H9 (cell line): ENCODE measurements around the gene RALGPS2. TPM values are rescaled to one million over a fixed set of nuclear protein-coding genes. Genes with fewer than 3 reads are reported as not detected.

Experiments used
- DNase-seq: peaks from one replicate; pipeline ENCODE4 v3.0.0-alpha.2; 2017
- H2AFZ ChIP-seq: one replicate; pipeline ENCODE4 v1.6.1; 2013; ENCODE audit warnings: mild to moderate bottlenecking, low read length, control low read depth, moderate library complexity
- H2AK5ac ChIP-seq: 2 replicates; pipeline ENCODE4 v1.6.1; 2013; ENCODE audit warnings: low read length, control low read depth, mixed read lengths; ENCODE audit not compliant: insufficient read length
- H2BK120ac ChIP-seq: one replicate; pipeline ENCODE4 v1.6.1; 2013; ENCODE audit warnings: low read depth, mild to moderate bottlenecking, low read length, control low read depth, inconsistent platforms; ENCODE audit not compliant: poor library complexity, severe bottlenecking
- H2BK12ac ChIP-seq: 2 replicates; pipeline ENCODE4 v1.6.1; 2013; ENCODE audit warnings: low read length, control low read depth, mixed read lengths, low read depth; ENCODE audit not compliant: insufficient read length
- H2BK15ac ChIP-seq: 2 replicates; pipeline ENCODE4 v1.6.1; 2013; ENCODE audit warnings: low read depth, low read length, control low read depth
- H2BK20ac ChIP-seq: one replicate; pipeline ENCODE4 v1.6.1; 2013; ENCODE audit warnings: low read depth, mild to moderate bottlenecking, low read length, control low read depth, inconsistent platforms; ENCODE audit not compliant: poor library complexity, severe bottlenecking
- H2BK5ac ChIP-seq: 2 replicates; pipeline ENCODE4 v1.6.1; 2013; ENCODE audit warnings: low read length, control low read depth, mixed read lengths; ENCODE audit not compliant: insufficient read length
- H3K14ac ChIP-seq: 2 replicates; pipeline ENCODE4 v1.6.1; 2013; ENCODE audit warnings: low read length, control low read depth; ENCODE audit not compliant: insufficient read depth
- H3K18ac ChIP-seq: 2 replicates; pipeline ENCODE4 v1.6.1; 2013; ENCODE audit warnings: low read depth, mild to moderate bottlenecking, mixed read lengths, low read length, control low read depth; ENCODE audit not compliant: insufficient read length
- H3K23ac ChIP-seq: 2 replicates; pipeline ENCODE4 v1.6.1; 2013; ENCODE audit warnings: low read length, control low read depth, mixed read lengths, low read depth; ENCODE audit not compliant: insufficient read length
- H3K23me2 ChIP-seq: 2 replicates; pipeline ENCODE4 v1.6.1; 2013; ENCODE audit warnings: low read depth, mild to moderate bottlenecking, mixed read lengths, low read length, control low read depth; ENCODE audit not compliant: insufficient read length, poor library complexity, severe bottlenecking
- H3K27ac ChIP-seq: 2 replicates; pipeline ENCODE4 v1.5.1; 2013; ENCODE audit warnings: low read length, control low read depth, mixed read lengths, low read depth; ENCODE audit not compliant: insufficient read length
- H3K27me3 ChIP-seq: 2 replicates; pipeline ENCODE4 v1.6.1; 2013; ENCODE audit warnings: low read length, control low read depth, inconsistent platforms; ENCODE audit not compliant: insufficient read depth
- H3K4ac ChIP-seq: 2 replicates; pipeline ENCODE4 v1.6.1; 2013; ENCODE audit warnings: low read depth, mild to moderate bottlenecking, control low read depth, inconsistent platforms, low read length, moderate library complexity
- H3K4me1 ChIP-seq: 2 replicates; pipeline ENCODE4 v1.6.1; 2013; ENCODE audit warnings: low read length, control low read depth, inconsistent platforms; ENCODE audit not compliant: insufficient read depth
- H3K4me2 ChIP-seq: 2 replicates; pipeline ENCODE4 v1.6.1; 2013; ENCODE audit warnings: low read length, control low read depth, mixed read lengths; ENCODE audit not compliant: insufficient read length, insufficient read depth
- H3K56ac ChIP-seq: 2 replicates; pipeline ENCODE4 v1.6.1; 2013; ENCODE audit warnings: low read depth, mild to moderate bottlenecking, mixed read lengths, low read length, control low read depth; ENCODE audit not compliant: insufficient read length
- H3K79me1 ChIP-seq: 2 replicates; pipeline ENCODE4 v1.6.1; 2013; ENCODE audit warnings: low read depth, mild to moderate bottlenecking, moderate library complexity, low read length, control low read depth, inconsistent platforms; ENCODE audit not compliant: insufficient read depth, poor library complexity, severe bottlenecking
- H3K79me2 ChIP-seq: 2 replicates; pipeline ENCODE4 v1.6.1; 2013; ENCODE audit warnings: low read length, control low read depth, inconsistent platforms; ENCODE audit not compliant: insufficient read depth
- H3K9ac ChIP-seq: 2 replicates; pipeline ENCODE4 v1.6.1; 2013; ENCODE audit warnings: low read length, control low read depth, mixed read lengths; ENCODE audit not compliant: insufficient read length; ENCODE audit errors: extremely low read depth
- H3K9me3 ChIP-seq: one replicate; pipeline ENCODE4 v1.6.1; 2013; ENCODE audit warnings: low read depth, low read length, inconsistent platforms; ENCODE audit not compliant: control insufficient read depth
- H3T11ph ChIP-seq: one replicate; pipeline ENCODE4 v1.6.1; 2013; ENCODE audit warnings: mild to moderate bottlenecking, low read length, control low read depth, inconsistent platforms
- H4K20me1 ChIP-seq: one replicate; pipeline ENCODE4 v1.6.1; 2013; ENCODE audit not compliant: control insufficient read depth, insufficient read length, insufficient read depth
- H4K5ac ChIP-seq: 2 replicates; pipeline ENCODE4 v1.6.1; 2013; ENCODE audit warnings: low read depth, mild to moderate bottlenecking, mixed read lengths, low read length, control low read depth; ENCODE audit not compliant: insufficient read length
- H4K8ac ChIP-seq: replicated peaks from 2 replicates; pipeline ENCODE4 v1.6.1; 2013; ENCODE audit warnings: low read length, control low read depth, mixed read lengths, low read depth; ENCODE audit not compliant: insufficient read length
- H4K91ac ChIP-seq: 2 replicates; pipeline ENCODE4 v1.6.1; 2013; ENCODE audit warnings: low read depth, mild to moderate bottlenecking, moderate library complexity, mixed read lengths, low read length, control low read depth; ENCODE audit not compliant: insufficient read length
- H3K27ac Mint-ChIP-seq, 3 experiments: 2 replicates in 2 of 3; 3 replicates in 1 of 3; pipeline ENCODE4 v1.8.0; 2020 to 2021; ENCODE audit warnings: mixed read lengths in 3 of 3, mild to moderate bottlenecking in 1 of 3, moderate library complexity in 1 of 3
- H3K27me3 Mint-ChIP-seq: 2 replicates; pipeline ENCODE4 v1.8.0; 2021; ENCODE audit warnings: low read depth, mild to moderate bottlenecking, moderate library complexity, mixed read lengths
- H3K36me3 Mint-ChIP-seq, 3 experiments: 2 replicates in 2 of 3; 3 replicates in 1 of 3; pipeline ENCODE4 v1.8.0; 2020 to 2021; ENCODE audit warnings: low read depth in 3 of 3, mixed read lengths in 3 of 3; ENCODE audit not compliant: insufficient read depth in 1 of 3
- H3K4me1 Mint-ChIP-seq, 2 experiments: 2 replicates each; pipeline ENCODE4 v1.8.0; 2020; ENCODE audit warnings: mixed read lengths in 2 of 2
- H3K4me3 Mint-ChIP-seq, 2 experiments: 2 replicates in 1 of 2; 3 replicates in 1 of 2; pipeline ENCODE4 v1.8.0; 2020 to 2021; ENCODE audit warnings: mild to moderate bottlenecking in 2 of 2, mixed read lengths in 2 of 2, moderate library complexity in 1 of 2
- H3K9me3 Mint-ChIP-seq, 2 experiments: 2 replicates in 1 of 2; 3 replicates in 1 of 2; pipeline ENCODE4 v1.8.0; 2020; ENCODE audit warnings: mild to moderate bottlenecking in 2 of 2, mixed read lengths in 2 of 2, moderate library complexity in 1 of 2
- CTCF ChIP-seq: fragments of 200-600 bp; sonication (generic); conservative IDR thresholded peaks from 3 replicates; pipeline ENCODE4 v1.8.0; 2021; ENCODE audit warnings: antibody characterized with exemption, mild to moderate bottlenecking
- WGBS: extraction: QIAGEN DNeasy Blood & Tissue Kit; methylation state at CpG from one replicate; pipeline ENCODE4 v1.1.7; 2013; ENCODE audit warnings: missing lambda C conversion rate, low lambda C conversion rate, mixed read lengths; ENCODE audit not compliant: insufficient read length; ENCODE audit errors: extremely low coverage; 5-methylcytosine and 5-hydroxymethylcytosine counted together
- total RNA-seq: library from RNA; stranded (reverse); gene quantifications from 2 replicates; pipeline ENCODE4 v1.2.1, GENCODE V29; 2021

The RALGPS2 gene
- total RNA-seq, 1 experiment from 2014 or later = 32.6 TPM

GRCh38 chr1:178933709-178934490 lies 208.9 kb downstream of the RALGPS2 start:
- H2BK120ac ChIP-seq = no peak overlapping the region
- H2AFZ ChIP-seq = no peak overlapping the region
- H3T11ph ChIP-seq = no peak overlapping the region
- no peak overlapping the region for H2BK15ac ChIP-seq
- Mint-ChIP-seq H3K4me3 (no peak overlapping the region), H3K9me3 (no peaks in the 10 kb centered on the region), H3K27ac (no peak overlapping the region), H3K36me3 (no peaks in the 10 kb centered on the region), H3K27me3 (no peaks in the 10 kb centered on the region), H3K4me1 (peaks cover 29 to 38% of the 10 kb centered on the region in 2 experiments)
- H3K4me1 ChIP-seq = peaks cover 4% of the 10 kb centered on the region; the same call in 1 of the 2 replicates
- H3K23ac ChIP-seq = no peak overlapping the region
- no peak overlapping the region for H3K9ac ChIP-seq
- H3K79me2 ChIP-seq = no peaks in the 10 kb centered on the region
- H4K5ac ChIP-seq = no peak overlapping the region
- no peak overlapping the region; the same call in 1 of the 2 replicates for H3K14ac ChIP-seq
- no peaks in the 10 kb centered on the region for H3K23me2 ChIP-seq
- DNase-seq = no peak
- no peak overlapping the region for H3K56ac ChIP-seq
- H4K91ac ChIP-seq = no peak overlapping the region
- H3K27me3 ChIP-seq = no peaks in the 10 kb centered on the region
- H3K27ac ChIP-seq = no peak overlapping the region
- no peaks in the 10 kb centered on the region for H3K9me3 ChIP-seq
- WGBS = no CpG with 5 or more reads among the region's 6 CpGs
- H3K4me2 ChIP-seq = no peak overlapping the region
- H2BK12ac ChIP-seq = no peak overlapping the region
- no peaks in the 10 kb centered on the region for H3K79me1 ChIP-seq
- H2BK5ac ChIP-seq = no peak overlapping the region
- no peak overlapping the region for H3K18ac ChIP-seq
- no peak overlapping the region for H3K4ac ChIP-seq
- TF ChIP-seq CTCF = no peak
- no peak overlapping the region for H4K8ac ChIP-seq
- no peak overlapping the region for H2BK20ac ChIP-seq
- no peak overlapping the region for H2AK5ac ChIP-seq
- H4K20me1 ChIP-seq = no peaks in the 10 kb centered on the region
